B cell (primary cell): ENCODE data around the gene SNIP1. TPM values are rescaled to one million over a fixed set of nuclear protein-coding genes. Genes with fewer than 3 reads are reported as not detected.

ENCODE experiments used
- ATAC-seq: fragments of 200-7000 bp; cut with Tn5 transposase; one replicate; pipeline ENCODE4 v1.10.0; 2021; ENCODE audit warnings: low read depth, mild to moderate bottlenecking, moderate number of reproducible peaks, moderate library complexity
- CTCF ChIA-PET: fragments of 350-600 bp; sonication (Branson Sonifier 250); formaldehyde crosslinking; loops from one replicate; lab custom pipeline; 2021; ENCODE audit warnings: antibody characterized with exemption, inconsistent platforms; lab: Charles Lee
- POLR2A ChIA-PET: fragments of 350-600 bp; sonication (Branson Sonifier 250); formaldehyde crosslinking; loops from one replicate; lab custom pipeline; 2021; ENCODE audit warnings: antibody characterized with exemption; lab: Charles Lee
- DNase-seq: peaks from one replicate; pipeline ENCODE4 v3.0.0; 2013
- H2AFZ ChIP-seq: 2 replicates; pipeline ENCODE4 v1.6.1; 2012; ENCODE audit warnings: mild to moderate bottlenecking, low read depth, low read length; ENCODE audit not compliant: insufficient read depth, poor library complexity, severe bottlenecking
- H3K27ac ChIP-seq, 2 donors: 1 replicate in 1 of 2; 2 replicates in 1 of 2; pipeline ENCODE4 v1.5.1; 2012 to 2013; ENCODE audit warnings: low read length in 2 of 2, mild to moderate bottlenecking in 2 of 2, moderate library complexity in 1 of 2
- H3K27me3 ChIP-seq, 4 experiments: fragments of 200-600 bp in 1 of 4; sonication (generic) in 1 of 4; replicated peaks in 1 of 4; 1 replicate in 2 of 4; 2 replicates in 2 of 4; pipeline versions ENCODE4 v1.6.1 to v1.7.0; 2013 to 2016; ENCODE audit warnings: low read length in 3 of 4, mild to moderate bottlenecking in 2 of 4, mixed read lengths in 1 of 4, moderate library complexity in 1 of 4; ENCODE audit not compliant: insufficient read depth in 4 of 4, control insufficient read depth in 3 of 4; ENCODE audit errors: control extremely low read depth in 1 of 4
- H3K36me3 ChIP-seq, 2 experiments: replicated peaks in 1 of 2; 1 replicate in 1 of 2; 2 replicates in 1 of 2; pipeline versions ENCODE4 v1.6.1 to v1.7.1; 2013; ENCODE audit warnings: low read length in 1 of 2; ENCODE audit not compliant: insufficient read depth in 2 of 2, control insufficient read depth in 1 of 2; ENCODE audit errors: control extremely low read depth in 1 of 2, extremely low read depth in 1 of 2
- H3K4me1 ChIP-seq, 2 donors: fragments of 200-600 bp in 1 of 2; sonication (generic) in 1 of 2; 1 replicate in 1 of 2; 2 replicates in 1 of 2; pipeline versions ENCODE4 v1.5.1 to v1.6.1; 2013 to 2017; ENCODE audit warnings: low read length in 2 of 2; ENCODE audit not compliant: control insufficient read depth in 2 of 2, insufficient read depth in 2 of 2
- H3K4me2 ChIP-seq: replicated peaks from 2 replicates; pipeline ENCODE3; 2012; ENCODE audit warnings: mild to moderate bottlenecking, low read depth, low read length; ENCODE audit not compliant: poor library complexity, severe bottlenecking
- H3K4me3 ChIP-seq, 5 experiments: fragments of 200-600 bp in 1 of 5; sonication (generic) in 1 of 5; 1 replicate in 3 of 5; 2 replicates in 2 of 5; pipeline versions ENCODE4 v1.5.1 to v1.7.0; 2011 to 2016; ENCODE audit warnings: low read length in 4 of 5, mild to moderate bottlenecking in 4 of 5, low read depth in 2 of 5, control low read depth in 1 of 5, moderate library complexity in 1 of 5; ENCODE audit not compliant: insufficient read depth in 1 of 5; ENCODE audit errors: control extremely low read depth in 1 of 5, extremely low read depth in 1 of 5
- H3K79me2 ChIP-seq: fragments of 200-600 bp; sonication (generic); one replicate; pipeline ENCODE4 v1.6.0; 2016; ENCODE audit warnings: low read length; ENCODE audit not compliant: control insufficient read depth, insufficient read depth
- H3K9ac ChIP-seq: fragments of 200-600 bp; sonication (generic); 2 replicates; pipeline ENCODE4 v1.6.1; 2017; ENCODE audit warnings: mild to moderate bottlenecking, low read length, moderate library complexity
- H3K9me3 ChIP-seq, 3 donors: one replicate each; pipeline versions ENCODE4 v1.6.1 to v1.7.1; 2013; ENCODE audit warnings: low read length in 2 of 3; ENCODE audit not compliant: control insufficient read depth in 2 of 3, insufficient read depth in 1 of 3; ENCODE audit errors: control extremely low read depth in 1 of 3
- H4K20me1 ChIP-seq: 2 replicates; pipeline ENCODE4 v1.6.0; 2012; ENCODE audit warnings: mild to moderate bottlenecking, low read length; ENCODE audit not compliant: insufficient read depth, control insufficient read depth, poor library complexity, severe bottlenecking
- H3K27ac Mint-ChIP-seq: one replicate; pipeline ENCODE4 v1.8.0; 2021; ENCODE audit warnings: mixed read lengths
- H3K27me3 Mint-ChIP-seq: one replicate; pipeline ENCODE4 v1.8.0; 2021; ENCODE audit warnings: mixed read lengths
- H3K4me1 Mint-ChIP-seq: one replicate; pipeline ENCODE4 v1.8.0; 2021; ENCODE audit warnings: mixed read lengths
- H3K4me3 Mint-ChIP-seq: one replicate; pipeline ENCODE4 v1.8.0; 2021; ENCODE audit warnings: mixed read lengths
- H3K9me3 Mint-ChIP-seq: one replicate; pipeline ENCODE4 v1.8.0; 2022; ENCODE audit warnings: mixed read lengths; ENCODE audit not compliant: insufficient read depth
- CTCF ChIP-seq: fragments of 200-600 bp; IDR thresholded peaks from one replicate; pipeline ENCODE4 v1.8.0; 2022; ENCODE audit warnings: antibody characterized with exemption, mild to moderate bottlenecking
- EZH2 ChIP-seq: IDR thresholded peaks from 2 replicates; pipeline ENCODE4 v1.6.1; 2012; ENCODE audit warnings: borderline replicate concordance, low read depth, mild to moderate bottlenecking, moderate library complexity, low read length; ENCODE audit not compliant: insufficient read depth, poor library complexity, severe bottlenecking
- WGBS: methylation state at CpG from one replicate; pipeline ENCODE4 v1.1.5; 2013; ENCODE audit warnings: missing lambda C conversion rate; ENCODE audit not compliant: insufficient coverage; 5-methylcytosine and 5-hydroxymethylcytosine counted together
- intact Hi-C: fragments of 100-400 bp; cut with micrococcal nuclease; formaldehyde crosslinking; loops from one replicate; pipeline ENCODE4 v1.10.0; 2022
- polyA plus RNA-seq: library from polyadenylated mRNA; depleted of rRNA; stranded (reverse); fragments of >200 nt; gene quantifications from 2 replicates; pipeline ENCODE4 v1.2.3, GENCODE V29; 2012
- total RNA-seq, 2 donors: library from RNA; stranded (reverse); fragments of 120-200 nt in 1 of 2; gene quantifications; 1 replicate in 1 of 2; 2 replicates in 1 of 2; pipeline versions ENCODE4 v1.2.3 to v1.2.4, GENCODE V29; 2013 to 2022

The SNIP1 gene
- total and polyA plus RNA-seq, 2 donors (not counting 1 experiment from before 2014, with no cell fraction given): 6.0 to 45.0 TPM

- Histone ChIP-seq H3K4me3 (no peak overlapping the region), H3K4me2 (peak overlapping the region; percentile 51), H2AFZ (no peak overlapping the region), H3K9me3 (no peaks in the 10 kb centered on the region), H3K27me3 (peaks cover 0 to 3% (median 1%) of the 10 kb centered on the region in 4 experiments), H4K20me1 (no peaks in the 10 kb centered on the region), H3K4me1 (peaks cover 4% of the 10 kb centered on the region in 2 donors), H3K9ac (no peak overlapping the region), H3K36me3 (no peaks in the 10 kb centered on the region), H3K27ac (no peak overlapping the region), H3K79me2 (no peaks in the 10 kb centered on the region)
- intact Hi-C loops: loop anchor here (1.0 kb wide), 1 partner anchor 79 kb away; no protein-coding TSS in a partner anchor
- ATAC-seq (peak; percentile 64), DNase-seq (peak; percentile 66)
- WGBS: 37% methylated on average over 6 of the region's 8 CpGs
- POLR2A ChIA-PET: interaction anchor here (0.6 kb wide), 2 partner anchors 16 to 79 kb away, joined by 3 read pairs; no protein-coding TSS in a partner anchor
- H3K4me1 Mint-ChIP-seq: no peaks in the 10 kb centered on the region
- CTCF ChIA-PET: interaction anchor here (0.7 to 13.5 kb wide), 27 partner anchors 8 to 1232 kb away, joined by 3 to 328 read pairs (median 4); partner anchors contain the start of genes GNL2, MTF1 and SNIP1
- no peak for TF ChIP-seq EZH2
- TF ChIP-seq CTCF: peak; percentile 83
- H3K4me3 Mint-ChIP-seq: no peak overlapping the region
- no peak overlapping the region for H3K27ac Mint-ChIP-seq
- H3K9me3 Mint-ChIP-seq: no peaks in the 10 kb centered on the region
- H3K27me3 Mint-ChIP-seq: peaks cover 12% of the 10 kb centered on the region
Measured at GRCh38 chr1:37602750-37603694, 48.9 kb upstream of the SNIP1 start.

DNA sequence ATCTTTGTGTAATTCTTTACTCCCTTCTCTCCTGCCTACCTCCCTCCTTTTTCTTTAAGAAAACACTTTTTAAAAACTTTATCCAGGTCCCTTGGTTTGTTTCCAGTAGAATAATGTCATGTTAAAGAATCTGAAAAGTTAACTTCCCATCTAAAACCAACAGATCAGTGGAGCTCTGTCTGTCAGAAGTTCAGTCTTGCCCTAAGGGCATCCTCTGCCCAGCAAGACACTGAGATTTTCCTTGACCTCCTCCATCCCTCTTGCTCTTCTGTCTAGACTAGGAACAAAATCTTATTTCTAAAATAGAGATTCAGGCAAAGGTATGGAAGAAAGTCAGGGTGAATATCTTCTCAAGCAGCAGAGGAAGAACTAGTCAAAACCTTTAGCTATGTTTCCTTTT is 47.3 kb upstream of the SNIP1 start:
- Histone ChIP-seq H4K20me1 (no peaks in the 10 kb centered on the region), H3K79me2 (no peaks in the 10 kb centered on the region), H3K9me3 (no peaks in the 10 kb centered on the region), H3K4me3 (no peak overlapping the region), H3K27ac (no peak overlapping the region), H2AFZ (no peak overlapping the region), H3K36me3 (no peaks in the 10 kb centered on the region), H3K4me2 (no peak overlapping the region), H3K27me3 (peaks cover 0 to 3% (median 1%) of the 10 kb centered on the region in 4 experiments), H3K9ac (no peak overlapping the region), H3K4me1 (peaks cover 4% of the 10 kb centered on the region in 2 donors)
- no peak for TF ChIP-seq EZH2
- TF ChIP-seq CTCF: no peak
- Mint-ChIP-seq H3K4me3 (no peak overlapping the region), H3K9me3 (no peaks in the 10 kb centered on the region), H3K27ac (no peak overlapping the region), H3K27me3 (peaks cover 9% of the 10 kb centered on the region), H3K4me1 (no peaks in the 10 kb centered on the region)
- intact Hi-C loops: no loop called here
- CTCF ChIA-PET: interaction anchor here (1.3 to 13.5 kb wide), 3 partner anchors 79 to 258 kb away, joined by 4 to 328 read pairs (median 27); partner anchors contain the start of gene MTF1
- POLR2A ChIA-PET: no interaction called here
- DNase-seq: no peak
- ATAC-seq: no peak
